H1 (cell line): ENCODE results near the gene GABARAPL2. TPM values are rescaled to one million over a fixed set of nuclear protein-coding genes. Genes with fewer than 3 reads are reported as not detected.

Experiments used
- NANOG ChIP-seq: IDR thresholded peaks from 2 replicates; pipeline ENCODE4 v1.6.1; 2011; ENCODE audit warnings: low read length, low read depth, mild to moderate bottlenecking, inconsistent platforms; ENCODE audit not compliant: insufficient read depth, poor library complexity, severe bottlenecking
- polyA plus RNA-seq, 7 experiments: library from polyadenylated mRNA; depleted of rRNA in 3 of 7; stranded (reverse) in 5 of 7; unstranded in 2 of 7; fragments of >200 nt in 5 of 7; fragments of 200-250 nt in 2 of 7; gene quantifications; 1 replicate in 5 of 7; 2 replicates in 1 of 7; 4 replicates in 1 of 7; pipeline versions ENCODE4 v1.2.1 to v1.2.3, GENCODE V29; 2011 to 2013; ENCODE audit warnings: missing spikeins in 2 of 7, mixed read lengths in 2 of 7
- total RNA-seq: library from RNA; stranded (reverse); fragmentation: NEBNext Ultra II Directional; extraction: Animal tissue kit (Norgen Biotek cat#: 25700); gene quantifications from 2 replicates; pipeline ENCODE4 v1.2.1, GENCODE V29; 2021

GABARAPL2 gene
- total and polyA plus RNA-seq, 2 of the 8 experiments (the other 6 are each of a cell fraction or from before 2014, with no cell fraction given), result 65.8 to 71.3 TPM

GRCh38 chr16:75573955-75574354 lies 7.8 kb downstream of the GABARAPL2 start (continued):
- no peak for TF ChIP-seq NANOG
